ENCODE results near the gene PLEKHG5. TPM values are rescaled to one million over a fixed set of nuclear protein-coding genes. Genes with fewer than 3 reads are reported as not detected.
"Not testable (repeated sequence)": the region's sequence is repeated elsewhere in the genome, so short reads cannot be mapped to it uniquely, and the experiment has no call there.

PLEKHG5 gene
- total RNA-seq, 1 experiment from 2014 or later: 32.3 TPM

DNA sequence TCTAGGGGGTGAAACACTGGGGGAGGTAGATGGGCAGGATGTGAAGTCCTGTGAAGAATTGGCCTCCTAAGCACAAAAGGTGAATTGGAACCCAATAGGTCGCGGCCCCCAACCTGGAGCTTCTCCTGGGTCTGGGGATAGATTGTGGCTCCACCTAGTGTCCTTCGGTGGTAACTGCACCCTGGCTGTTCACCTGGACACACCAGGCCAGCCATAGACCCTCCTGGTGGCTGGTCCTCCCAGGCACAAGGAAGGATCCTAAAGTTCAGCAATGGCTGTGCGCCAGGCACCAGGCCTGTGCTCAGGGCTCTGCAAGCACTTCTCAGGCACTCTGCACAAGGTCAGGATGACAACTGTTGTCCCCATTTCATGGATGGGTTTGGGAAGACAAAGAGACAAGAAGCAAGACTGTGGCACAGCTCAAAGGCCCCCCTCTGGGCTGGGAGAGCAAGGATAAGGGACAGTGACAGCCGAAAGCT, 53.4 kb downstream of the PLEKHG5 start:
- BruUV-seq (replicated peaks): no TSS peak
- H3K27ac Mint-ChIP-seq (ENCODE audit: low read depth, unreplicated experiment): no peak overlapping the region
- peak; percentile 77 for DNase-seq (ENCODE audit: unreplicated experiment)
- H3K27me3 Mint-ChIP-seq (ENCODE audit: insufficient read depth, unreplicated experiment): no peaks in the 10 kb centered on the region
- CTCF ChIA-PET: interaction anchor here (0.6 to 7.2 kb wide), 31 partner anchors 10 to 319 kb away, joined by 3 to 118 read pairs (median 6); partner anchors contain the start of genes HES2 and PLEKHG5
- POLR2A ChIA-PET: interaction anchor here (0.9 to 2.8 kb wide), 8 partner anchors 10 to 240 kb away, joined by 3 to 21 read pairs (median 6); partner anchors contain the start of gene HES2
- H3K9me3 Mint-ChIP-seq (ENCODE audit: unreplicated experiment): no peaks in the 10 kb centered on the region
- intact Hi-C loops (cut with micrococcal nuclease): loop anchor here (1.0 to 2.0 kb wide), 3 partner anchors 15 to 191 kb away; no protein-coding TSS in a partner anchor
- no peak overlapping the region for H3K4me3 Mint-ChIP-seq (ENCODE audit: unreplicated experiment)
- no peaks in the 10 kb centered on the region for H3K36me3 Mint-ChIP-seq (ENCODE audit: insufficient read depth, unreplicated experiment)
- TF ChIP-seq, protein P1, sequence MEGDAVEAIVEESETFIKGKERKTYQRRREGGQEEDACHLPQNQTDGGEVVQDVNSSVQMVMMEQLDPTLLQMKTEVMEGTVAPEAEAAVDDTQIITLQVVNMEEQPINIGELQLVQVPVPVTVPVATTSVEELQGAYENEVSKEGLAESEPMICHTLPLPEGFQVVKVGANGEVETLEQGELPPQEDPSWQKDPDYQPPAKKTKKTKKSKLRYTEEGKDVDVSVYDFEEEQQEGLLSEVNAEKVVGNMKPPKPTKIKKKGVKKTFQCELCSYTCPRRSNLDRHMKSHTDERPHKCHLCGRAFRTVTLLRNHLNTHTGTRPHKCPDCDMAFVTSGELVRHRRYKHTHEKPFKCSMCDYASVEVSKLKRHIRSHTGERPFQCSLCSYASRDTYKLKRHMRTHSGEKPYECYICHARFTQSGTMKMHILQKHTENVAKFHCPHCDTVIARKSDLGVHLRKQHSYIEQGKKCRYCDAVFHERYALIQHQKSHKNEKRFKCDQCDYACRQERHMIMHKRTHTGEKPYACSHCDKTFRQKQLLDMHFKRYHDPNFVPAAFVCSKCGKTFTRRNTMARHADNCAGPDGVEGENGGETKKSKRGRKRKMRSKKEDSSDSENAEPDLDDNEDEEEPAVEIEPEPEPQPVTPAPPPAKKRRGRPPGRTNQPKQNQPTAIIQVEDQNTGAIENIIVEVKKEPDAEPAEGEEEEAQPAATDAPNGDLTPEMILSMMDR (IDR thresholded peaks at IDR 0.05; ENCODE audit: unreplicated experiment): peak; percentile 89
- H3K4me1 Mint-ChIP-seq (ENCODE audit: insufficient read depth, unreplicated experiment): peaks cover 13% of the 10 kb centered on the region

DNA sequence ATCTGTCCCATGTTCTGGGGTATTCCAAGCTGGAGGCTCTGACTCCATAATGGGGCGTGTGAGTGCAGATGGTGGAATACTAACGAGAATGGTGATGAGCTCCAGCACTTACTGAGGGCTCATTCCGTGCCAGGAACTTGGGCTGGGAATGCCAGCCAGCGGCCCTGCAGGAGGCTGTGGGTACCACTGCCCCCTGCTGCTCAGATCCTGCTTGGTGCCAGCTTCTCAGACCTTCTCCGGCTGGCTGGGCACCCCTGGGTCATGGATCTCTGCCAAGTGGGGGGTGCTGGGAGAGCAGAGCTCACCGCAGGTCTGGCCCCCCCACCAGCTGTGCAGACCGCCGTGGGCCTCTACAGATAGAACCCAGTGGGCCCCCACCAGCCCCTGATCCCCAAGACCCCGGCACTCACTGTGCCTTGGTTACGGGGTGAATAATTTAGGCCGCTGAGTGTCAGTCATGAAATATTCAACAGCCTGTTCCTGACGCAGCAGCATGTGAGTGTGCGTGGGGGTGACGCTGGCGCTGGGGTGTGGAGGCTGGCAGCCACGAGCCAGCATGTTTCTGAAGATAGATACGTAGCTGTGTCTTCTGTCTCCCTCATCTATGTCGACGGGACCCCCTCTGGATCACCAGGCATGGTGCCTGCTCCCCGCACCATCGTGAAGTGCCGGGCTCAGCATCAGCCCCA, 54.3 kb downstream of the PLEKHG5 start:
- TF ChIP-seq, protein P1 (IDR thresholded peaks at IDR 0.05; ENCODE audit: unreplicated experiment): peak; percentile 53
- H3K4me3 Mint-ChIP-seq (ENCODE audit: unreplicated experiment); BruUV-seq (replicated peaks); H3K9me3 Mint-ChIP-seq (ENCODE audit: unreplicated experiment); H3K27ac Mint-ChIP-seq (ENCODE audit: low read depth, unreplicated experiment); H3K27me3 Mint-ChIP-seq (ENCODE audit: insufficient read depth, unreplicated experiment); intact Hi-C loops (cut with micrococcal nuclease); H3K36me3 Mint-ChIP-seq (ENCODE audit: insufficient read depth, unreplicated experiment): not testable (repeated sequence)
- peaks cover 13% of the 10 kb centered on the region for H3K4me1 Mint-ChIP-seq (ENCODE audit: insufficient read depth, unreplicated experiment)
- DNase-seq (ENCODE audit: unreplicated experiment): peak; percentile 79
- ChIA-PET POLR2A (interaction anchor here (0.6 to 2.8 kb wide), 7 partner anchors 9 to 239 kb away, joined by 3 to 21 read pairs (median 6); no protein-coding TSS in a partner anchor), CTCF (interaction anchor here (0.5 to 7.2 kb wide), 29 partner anchors 9 to 320 kb away, joined by 3 to 118 read pairs (median 5); partner anchors contain the start of genes HES2 and PLEKHG5)

GRCh38 chr1:6436277-6436676, 55.2 kb downstream of the PLEKHG5 start:
- intact Hi-C loops (cut with micrococcal nuclease); H3K4me3 Mint-ChIP-seq (ENCODE audit: unreplicated experiment); H3K36me3 Mint-ChIP-seq (ENCODE audit: insufficient read depth, unreplicated experiment); H3K27ac Mint-ChIP-seq (ENCODE audit: low read depth, unreplicated experiment); BruUV-seq (replicated peaks); DNase-seq (ENCODE audit: unreplicated experiment); POLR2A ChIA-PET; H3K27me3 Mint-ChIP-seq (ENCODE audit: insufficient read depth, unreplicated experiment); H3K9me3 Mint-ChIP-seq (ENCODE audit: unreplicated experiment): not testable (repeated sequence)
- CTCF ChIA-PET: interaction anchor here (0.7 to 7.2 kb wide), 8 partner anchors 9 to 74 kb away, joined by 3 to 118 read pairs (median 22); partner anchors contain the start of gene HES2
- peaks cover 13% of the 10 kb centered on the region for H3K4me1 Mint-ChIP-seq (ENCODE audit: insufficient read depth, unreplicated experiment)

DNA sequence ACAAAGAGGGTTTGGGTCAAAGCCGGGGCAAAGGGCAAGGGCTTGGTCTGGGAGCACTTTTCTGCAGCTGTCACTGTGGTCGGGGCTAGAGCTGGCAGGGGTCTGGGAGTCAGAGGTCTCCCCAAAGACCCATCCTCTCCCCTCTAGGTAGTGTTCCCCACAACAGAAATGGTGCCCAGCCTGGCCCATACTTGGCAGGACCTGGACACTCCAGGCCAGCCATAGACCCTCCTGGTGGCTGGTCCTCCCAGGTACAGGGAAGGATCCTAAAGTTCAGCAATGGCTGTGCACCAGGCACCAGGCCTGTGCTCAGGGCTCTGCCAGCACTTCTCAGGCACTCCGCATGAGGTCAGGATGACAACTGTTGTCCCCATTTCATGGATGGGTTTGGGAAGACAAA, 55.9 kb downstream of the PLEKHG5 start:
- intact Hi-C loops (cut with micrococcal nuclease): no loop called here
- CTCF ChIA-PET: interaction anchor here (7.2 kb wide), 1 partner anchor 14 kb away, joined by 118 read pairs; the partner anchor contains the start of gene HES2

More for the DNA sequence above, 55.9 kb downstream of the PLEKHG5 start:
- Mint-ChIP-seq H3K4me1 (ENCODE audit: insufficient read depth, unreplicated experiment) (peaks cover 13% of the 10 kb centered on the region), H3K4me3 (ENCODE audit: unreplicated experiment) (no peak overlapping the region), H3K27ac (ENCODE audit: low read depth, unreplicated experiment) (no peak overlapping the region), H3K36me3 (ENCODE audit: insufficient read depth, unreplicated experiment) (no peaks in the 10 kb centered on the region), H3K9me3 (ENCODE audit: unreplicated experiment) (no peaks in the 10 kb centered on the region), H3K27me3 (ENCODE audit: insufficient read depth, unreplicated experiment) (no peaks in the 10 kb centered on the region)
- no peak for DNase-seq (ENCODE audit: unreplicated experiment)
- POLR2A ChIA-PET: no interaction called here
- TF ChIP-seq, protein P1 (IDR thresholded peaks at IDR 0.05; ENCODE audit: unreplicated experiment): no peak
- no TSS peak for BruUV-seq (replicated peaks)
